NCI-H524 (cell line): ENCODE data around the gene SEPTIN10.

Experiments
- DNase-seq, 2 experiments: peaks; one replicate each; lab custom pipeline; 2025; lab: John Stamatoyannopoulos, UW

The SEPTIN10 gene

GRCh38 chr2:109497911-109498870 lies 115.6 kb downstream of the SEPTIN10 start:
- peak; percentile 44 to 76 for DNase-seq

- peak in 1 of 2 experiments; percentile 28 for DNase-seq
These were observed 116.3 kb downstream of the SEPTIN10 start for GRCh38 chr2:109497463-109497862.

- DNase-seq = no peak
These were observed 119.4 kb downstream of the SEPTIN10 start for GRCh38 chr2:109494351-109494750.

- no peak for DNase-seq
These were observed 120.4 kb downstream of the SEPTIN10 start for GRCh38 chr2:109493176-109493935.
